GM20431 (cell line): ENCODE results near the gene MSI1.
"Not testable (repeated sequence)": the region's sequence is repeated elsewhere in the genome, so short reads cannot be mapped to it uniquely, and the experiment has no call there.

Experiments used
- in situ Hi-C: fragments of 300-500 bp; cut with MseI, MboI; formaldehyde crosslinking; loops from one replicate; pipeline ENCODE4 v1.15.0; 2020; ENCODE audit warnings: low sequenced_read_pairs; ENCODE audit not compliant: unreplicated experiment

The MSI1 gene

DNA sequence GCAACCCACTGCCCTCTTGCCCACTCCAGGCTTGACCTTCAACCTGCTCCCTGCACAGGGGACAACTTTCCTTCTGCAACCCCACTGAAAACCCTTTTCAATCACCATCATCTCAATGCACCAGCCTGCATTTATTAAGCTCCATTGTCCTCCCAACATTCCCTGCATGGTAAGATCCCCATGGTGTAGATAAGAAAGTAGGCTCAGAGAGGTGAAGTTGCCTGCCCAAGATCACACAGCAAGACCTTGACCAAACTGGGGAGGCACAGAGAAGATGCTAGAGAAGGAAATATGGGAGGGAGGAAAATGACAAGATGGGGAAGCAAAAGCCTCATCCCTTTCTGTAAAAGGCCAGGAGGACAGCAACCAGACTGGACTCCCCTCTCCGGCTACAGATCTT lies 9.8 kb downstream of the MSI1 start:
- in situ Hi-C loops, result no loop called here

DNA sequence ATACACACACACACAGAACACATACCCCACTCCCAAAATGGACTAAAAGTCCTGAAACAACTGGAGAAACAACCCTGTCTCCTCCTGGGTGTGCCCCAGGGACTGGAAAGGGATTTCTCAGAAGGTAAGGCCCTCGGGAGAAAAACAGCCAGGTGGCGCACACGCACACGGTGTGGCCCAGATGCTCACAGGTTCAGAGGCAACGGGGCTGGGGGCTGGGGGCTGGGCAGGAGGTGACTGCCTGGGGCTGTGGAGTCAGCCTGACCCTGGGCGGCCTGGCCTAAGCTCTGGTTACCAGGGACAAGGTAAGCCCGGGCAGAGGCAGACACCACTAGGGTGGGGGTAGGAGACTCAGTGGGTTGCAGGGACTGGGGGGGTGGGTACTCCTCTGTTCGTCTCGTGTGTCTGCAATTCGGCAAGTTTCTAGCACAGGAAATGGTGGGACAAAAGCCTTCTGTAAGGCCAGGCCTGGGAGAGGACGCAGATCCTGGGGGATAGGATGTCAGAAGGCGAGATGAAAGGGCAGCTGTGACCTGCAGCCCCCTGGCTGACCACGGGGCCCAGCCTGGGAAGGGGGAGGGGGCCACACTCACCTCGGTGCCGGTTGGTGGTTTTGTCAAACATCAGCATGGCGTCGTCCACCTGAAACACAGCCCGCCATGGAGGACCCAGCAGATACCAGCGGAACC lies 10.4 kb downstream of the MSI1 start:
- in situ Hi-C loops, result no loop called here

DNA sequence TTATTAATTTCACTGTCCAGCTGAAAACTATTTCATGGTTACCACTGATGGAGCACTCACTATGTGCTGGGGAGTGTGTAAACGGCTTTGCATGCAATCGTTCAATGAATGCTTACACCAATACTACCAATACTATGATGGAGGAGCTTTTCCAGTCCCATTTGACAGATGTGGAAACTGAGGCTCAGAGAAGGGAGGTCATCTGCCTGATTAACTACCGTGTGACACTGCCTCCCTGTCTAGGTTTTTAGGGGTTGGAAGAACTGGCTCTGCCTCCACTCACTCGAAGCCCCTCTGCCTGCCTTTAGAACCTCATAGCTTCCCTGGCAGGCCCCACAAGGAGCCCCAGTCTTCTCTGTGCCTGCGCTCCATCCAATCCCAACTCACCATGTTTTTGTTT lies 11.9 kb downstream of the MSI1 start:
- in situ Hi-C loops, result no loop called here

DNA sequence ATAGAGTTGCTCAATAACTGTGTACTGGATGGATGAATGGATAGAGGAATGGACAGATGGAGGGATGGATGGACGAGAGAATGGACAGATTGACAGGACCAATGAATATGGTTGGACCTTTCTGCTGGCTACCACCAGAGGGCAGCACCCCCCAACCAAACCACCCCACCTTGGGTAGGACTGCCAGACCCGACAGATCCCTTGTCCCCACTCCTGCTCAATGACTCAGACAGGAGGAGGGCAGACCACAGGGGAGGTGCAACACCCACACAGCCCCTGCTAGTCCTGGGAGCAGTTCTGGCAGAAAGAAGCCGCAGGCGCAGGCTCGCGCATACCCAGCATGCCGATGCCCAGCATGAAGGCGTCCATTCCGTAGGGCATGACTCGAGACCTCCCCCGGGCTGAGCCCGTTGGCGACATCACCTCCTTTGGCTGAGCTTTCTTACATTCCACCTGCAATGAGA lies 12.4 kb downstream of the MSI1 start:
- in situ Hi-C loops, result no loop called here

DNA sequence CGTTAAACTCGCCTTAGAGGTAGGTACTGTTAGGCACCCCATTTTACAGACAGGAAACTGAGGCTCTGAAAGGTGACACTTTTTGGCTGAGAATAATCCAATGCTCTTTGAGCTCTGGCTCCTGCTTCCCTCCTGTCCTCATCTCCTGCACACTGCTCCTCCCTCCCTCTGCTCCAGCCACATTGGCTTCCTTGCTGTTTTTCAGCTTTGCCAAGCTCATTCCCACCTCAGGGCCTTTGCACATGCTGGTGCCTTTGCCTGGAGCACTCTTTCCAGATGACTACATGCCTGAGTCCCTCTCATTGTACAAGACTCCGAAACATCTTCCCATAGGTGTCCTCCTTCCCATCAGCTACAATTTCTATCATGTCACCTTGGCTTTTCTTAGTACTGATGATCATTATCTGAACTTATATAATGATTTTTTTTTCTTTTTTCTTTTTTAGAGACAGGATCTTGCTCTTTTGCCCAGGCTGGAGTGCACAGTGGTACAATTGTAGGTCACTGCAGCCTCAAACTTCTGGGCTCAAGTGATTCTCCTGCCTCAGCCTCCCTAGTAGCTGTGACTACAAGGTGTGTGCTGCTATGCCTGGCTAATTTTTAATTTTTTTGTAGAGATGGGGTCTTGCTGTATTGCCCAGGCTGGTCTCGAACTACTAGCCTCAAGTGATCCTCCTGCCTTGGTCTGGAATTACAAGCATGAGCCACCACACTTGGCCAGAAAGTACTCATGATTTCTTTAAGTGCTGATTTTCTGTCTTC lies 15.2 kb downstream of the MSI1 start:
- in situ Hi-C loops, result no loop called here

DNA sequence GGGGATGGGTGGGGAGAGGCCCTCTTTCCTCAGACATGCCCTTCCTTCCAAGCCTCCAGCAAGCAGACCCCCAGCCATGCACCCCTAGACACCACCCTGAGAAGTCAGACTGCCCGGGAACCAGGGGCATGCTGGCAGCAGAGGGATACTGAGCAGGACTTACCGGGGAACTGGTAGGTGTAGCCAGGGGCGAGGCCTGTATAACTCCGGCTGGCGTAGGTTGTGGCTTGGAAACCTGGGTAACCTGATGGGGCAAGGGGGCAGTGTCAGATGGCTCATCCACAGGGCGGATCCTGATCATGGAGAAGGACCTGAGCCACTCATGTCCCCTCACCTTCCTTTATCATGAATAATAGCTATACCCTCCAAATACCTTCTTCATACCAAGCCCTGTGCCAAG lies 15.8 kb downstream of the MSI1 start:
- in situ Hi-C loops, result no loop called here

DNA sequence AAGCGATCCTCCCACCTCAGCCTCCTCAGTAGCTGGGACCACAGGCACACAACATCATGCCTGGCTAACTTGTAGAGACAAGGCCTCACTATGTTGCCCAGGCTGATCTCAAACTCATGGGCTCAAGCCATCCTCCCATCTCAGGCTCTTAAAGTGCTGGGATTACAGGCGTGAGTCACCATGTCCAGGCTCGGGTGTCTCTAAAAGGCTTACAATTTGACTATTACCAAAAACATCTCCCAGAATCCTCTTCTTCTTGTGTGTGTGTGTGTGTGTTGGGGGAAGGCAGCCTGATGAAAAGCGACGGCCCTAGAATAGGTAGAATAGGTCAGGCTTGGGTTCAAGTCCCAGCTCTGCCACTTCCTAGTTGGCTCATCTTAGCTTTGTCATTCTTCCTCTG lies 16.8 kb downstream of the MSI1 start:
- in situ Hi-C loops, result no loop called here

DNA sequence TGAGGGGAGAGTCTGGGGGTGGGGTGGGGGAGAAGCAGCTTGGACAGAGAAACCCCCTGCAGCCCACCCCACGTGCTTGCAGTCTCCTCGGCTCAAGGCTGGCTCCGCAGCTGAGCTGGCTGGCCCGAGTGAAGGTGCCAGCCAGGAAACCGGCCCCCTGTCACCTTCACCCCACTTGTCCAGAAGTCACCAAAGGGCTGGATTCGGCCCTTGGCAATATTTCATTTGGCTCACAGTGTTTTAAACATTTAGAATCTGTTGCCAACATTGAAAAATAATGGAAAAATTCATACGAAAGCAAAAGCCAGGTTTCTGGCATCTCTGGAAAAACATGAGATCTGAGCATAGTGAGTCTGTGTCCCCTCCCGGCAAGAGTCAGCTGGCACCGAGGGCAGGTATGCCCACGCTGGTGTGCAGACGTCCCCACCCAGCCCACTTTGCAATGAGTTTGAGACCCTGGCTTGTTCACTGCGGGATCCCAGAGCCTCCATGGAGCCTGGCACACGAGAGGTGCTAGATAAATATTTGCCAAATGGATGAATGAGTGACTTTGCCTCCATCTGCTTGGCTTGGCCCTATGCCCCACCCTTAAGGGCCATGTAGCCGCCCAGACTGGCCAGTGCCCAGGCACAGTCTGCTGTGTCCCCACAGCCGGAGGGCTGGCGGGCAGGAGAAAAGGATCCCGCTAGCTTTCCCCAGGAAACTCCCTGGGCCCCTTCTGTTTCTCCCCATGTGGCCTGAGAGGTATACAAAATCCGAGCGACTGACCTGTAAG lies 18.2 kb downstream of the MSI1 start:
- in situ Hi-C loops, result no loop called here

DNA sequence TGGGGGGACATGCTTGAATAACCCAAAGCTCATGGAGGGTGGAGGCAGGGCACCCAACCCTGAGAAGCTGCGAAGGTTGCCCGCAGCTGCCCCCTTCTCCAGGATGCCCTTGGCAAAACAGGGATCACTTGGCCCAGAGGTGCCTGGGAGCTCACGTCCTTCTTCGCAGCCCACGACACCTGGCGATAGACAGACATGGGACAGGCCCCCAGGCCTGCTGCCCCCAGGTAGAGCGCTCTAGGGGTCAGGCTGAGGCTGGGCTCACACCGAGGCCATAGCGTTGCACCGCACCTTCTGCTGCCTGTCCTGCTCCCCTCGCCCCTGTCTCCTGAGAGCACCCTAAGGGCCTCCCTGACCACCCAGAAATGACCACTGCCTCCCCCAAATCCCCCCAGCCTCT lies 21.2 kb downstream of the MSI1 start:
- in situ Hi-C loops, result no loop called here

DNA sequence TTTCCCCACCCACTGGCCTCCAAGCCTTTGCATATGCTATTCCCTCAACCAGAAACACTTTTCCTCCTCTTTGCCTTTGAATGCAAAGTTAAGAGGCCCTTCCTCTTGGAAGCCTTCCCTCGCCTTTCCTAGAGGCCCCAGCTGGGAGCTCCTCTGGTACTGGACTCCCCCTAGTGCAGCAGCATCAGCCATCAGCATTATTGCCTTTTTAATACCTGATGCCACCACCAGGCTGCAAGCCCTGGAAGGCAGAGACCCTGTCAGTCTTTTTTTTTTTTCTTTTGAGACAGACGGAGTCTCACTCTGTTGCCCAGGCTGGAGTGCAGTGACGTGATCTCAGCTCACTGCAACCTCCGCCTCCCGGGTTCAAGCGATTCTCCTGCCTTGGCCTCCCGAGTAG lies 22.3 kb downstream of the MSI1 start:
- in situ Hi-C loops, result no loop called here

DNA sequence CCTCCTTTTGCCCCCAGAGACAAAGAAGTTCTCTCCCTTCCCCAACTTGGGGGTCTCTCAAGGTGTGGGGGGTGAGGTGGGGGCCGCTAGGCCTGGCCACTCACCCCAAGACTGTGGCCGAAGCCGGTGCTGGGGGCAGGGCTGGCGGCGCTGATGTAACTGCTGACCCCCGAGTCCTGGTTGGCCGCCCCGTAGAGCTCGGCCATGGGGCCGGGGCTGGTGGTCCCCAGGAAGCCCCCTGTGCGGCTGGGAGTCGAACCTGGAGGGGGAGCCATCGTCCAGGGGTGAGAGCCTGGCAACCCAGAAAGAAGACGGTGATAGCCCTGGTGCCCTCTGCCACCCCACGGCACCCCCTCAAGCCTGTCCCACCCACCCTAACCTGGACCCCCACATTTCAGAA lies 22.9 kb downstream of the MSI1 start:
- in situ Hi-C loops, result no loop called here

DNA sequence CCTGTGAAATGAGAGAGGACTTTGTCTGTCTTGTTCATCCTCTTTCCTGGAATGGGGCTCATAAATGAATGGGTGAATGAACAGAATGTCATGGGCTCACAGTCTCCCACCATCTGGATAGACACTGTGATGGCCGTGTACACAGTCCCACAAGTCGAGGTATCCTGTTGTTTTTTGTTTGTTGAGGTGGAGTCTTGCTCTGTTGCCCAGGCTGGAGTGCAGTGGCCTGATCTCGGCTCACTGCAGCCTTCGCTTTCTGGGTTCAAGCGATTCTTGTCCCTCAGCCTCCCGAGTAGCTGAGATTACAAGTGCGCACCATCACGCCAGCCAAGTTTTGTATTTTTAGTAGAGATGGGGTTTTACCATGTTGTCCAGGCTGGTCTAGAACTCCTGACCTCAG lies 25.3 kb downstream of the MSI1 start:
- in situ Hi-C loops, result no loop called here

DNA sequence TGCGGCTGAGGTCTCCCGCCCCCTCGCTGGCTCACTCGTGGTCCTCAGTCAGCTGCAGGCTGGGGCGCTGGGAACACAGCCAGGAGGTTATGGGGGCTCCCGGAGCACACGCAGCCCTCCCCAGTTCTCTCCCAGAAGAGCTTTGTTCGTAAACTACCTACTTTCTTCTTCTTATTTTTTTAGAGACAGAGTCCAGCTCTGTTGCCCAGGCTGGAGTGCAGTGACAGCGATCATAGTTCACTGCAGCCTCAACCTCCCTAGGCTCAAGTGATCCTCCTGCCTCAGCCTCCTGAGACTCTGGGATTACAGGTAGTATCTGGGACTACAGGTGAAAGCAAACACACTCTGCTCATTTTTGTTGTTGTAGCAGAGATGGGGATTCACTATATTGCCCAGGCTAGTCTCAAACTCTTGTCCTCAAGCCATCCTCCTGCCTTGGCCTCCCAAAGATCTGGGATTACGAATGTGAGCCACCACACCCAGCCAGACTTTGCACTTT lies 25.9 kb downstream of the MSI1 start:
- in situ Hi-C loops, result no loop called here

DNA sequence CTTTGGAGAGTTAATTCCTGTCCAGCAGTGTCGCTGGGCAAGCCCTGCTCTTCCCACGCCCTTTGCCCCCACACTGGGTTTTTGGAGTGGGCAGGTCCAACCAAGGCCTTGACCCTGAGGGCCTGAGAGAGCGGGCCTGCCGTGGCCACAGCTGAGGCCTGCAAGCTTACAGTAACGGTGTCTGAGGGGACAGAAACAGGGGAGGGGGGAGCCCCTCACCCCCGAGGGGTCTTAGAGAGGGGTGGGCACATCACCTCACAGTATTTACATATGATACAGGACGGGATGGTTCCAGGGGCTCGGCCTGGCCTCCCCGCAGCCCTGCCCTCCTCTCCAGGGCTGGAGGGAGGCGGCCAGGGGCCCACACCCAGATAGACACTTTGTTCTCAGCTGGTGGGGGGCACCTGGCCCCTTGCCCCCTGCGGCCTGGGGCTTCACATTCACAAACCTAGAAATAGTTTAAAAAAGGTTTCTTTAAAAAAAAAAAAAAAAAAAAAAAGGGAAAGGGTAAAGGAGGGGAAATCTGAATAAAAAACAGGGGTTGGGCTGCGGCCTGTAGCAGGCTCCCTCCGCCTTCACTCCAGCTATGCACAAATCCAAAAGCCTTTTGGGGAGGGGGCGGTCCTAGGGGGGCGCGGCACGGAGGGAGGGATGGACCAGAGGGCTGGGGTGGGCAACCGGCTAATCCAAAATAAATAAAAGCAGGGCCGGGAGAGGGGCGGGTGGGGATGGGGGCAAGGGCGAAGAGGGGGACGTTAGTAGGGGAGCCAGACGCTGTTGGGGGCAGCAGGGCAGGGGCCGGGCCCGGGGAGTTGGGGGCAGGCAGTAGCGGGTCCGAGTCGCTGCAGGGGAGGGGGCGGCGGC lies 26.6 kb downstream of the MSI1 start:
- in situ Hi-C loops, result no loop called here

DNA sequence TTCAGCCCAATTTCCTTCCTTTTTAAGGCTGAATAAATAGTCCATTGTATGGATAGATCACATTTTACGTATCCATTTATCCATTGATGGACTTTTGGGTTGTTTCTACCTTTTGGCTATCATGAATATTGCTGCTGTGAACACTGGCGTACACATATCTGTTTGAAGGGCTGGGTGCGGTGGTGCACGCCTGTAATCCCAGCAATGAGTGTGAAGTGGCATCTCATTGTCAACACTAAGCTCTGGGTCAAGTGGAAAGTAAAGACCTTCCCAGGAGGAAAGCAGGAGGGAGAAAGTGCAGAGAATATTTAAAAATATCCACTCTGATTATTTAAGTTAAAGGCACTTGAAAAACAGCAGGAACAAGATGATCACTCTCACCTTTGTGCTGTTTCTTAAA lies 29.7 kb downstream of the MSI1 start:
- in situ Hi-C loops, result no loop called here

DNA sequence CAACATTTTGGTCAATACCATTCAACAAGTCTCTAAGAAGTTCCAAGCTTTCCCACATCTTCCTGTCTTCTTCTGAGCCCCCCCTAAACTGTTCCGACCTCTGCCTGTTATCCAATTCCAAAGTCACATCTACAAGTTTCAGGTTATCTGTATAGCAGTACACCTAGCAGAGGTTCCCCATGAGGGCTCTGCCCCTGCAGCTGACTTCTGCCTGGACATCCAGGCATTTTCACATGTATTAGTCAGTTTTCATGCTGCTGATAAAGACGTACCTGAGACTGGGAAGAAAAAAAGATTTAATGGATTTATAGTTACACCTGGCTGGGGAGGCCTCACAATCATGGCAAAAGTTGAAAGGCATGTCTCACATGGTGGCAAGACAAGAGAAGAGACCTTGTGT lies 31.2 kb downstream of the MSI1 start:
- in situ Hi-C loops, result no loop called here

DNA sequence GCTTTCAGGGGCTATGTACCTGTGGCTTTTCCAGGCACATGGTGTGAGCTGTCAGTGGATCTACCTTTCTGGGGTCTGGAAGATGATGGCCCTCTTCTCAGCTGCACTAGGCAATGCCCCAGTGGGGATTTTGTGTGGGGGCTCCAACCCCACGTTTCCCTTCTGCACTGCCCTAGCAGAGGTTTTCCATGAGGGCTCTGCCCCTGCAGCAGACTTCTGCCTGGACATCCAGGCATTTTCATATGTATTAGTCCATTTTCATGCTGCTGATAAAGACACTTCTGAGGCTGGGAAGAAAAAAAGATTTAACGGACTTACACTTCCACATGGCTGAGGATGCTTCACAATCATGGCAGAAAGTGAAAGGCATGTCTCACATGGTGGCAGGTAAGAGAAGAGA lies 32.6 kb downstream of the MSI1 start:
- in situ Hi-C loops, result not testable (repeated sequence)

DNA sequence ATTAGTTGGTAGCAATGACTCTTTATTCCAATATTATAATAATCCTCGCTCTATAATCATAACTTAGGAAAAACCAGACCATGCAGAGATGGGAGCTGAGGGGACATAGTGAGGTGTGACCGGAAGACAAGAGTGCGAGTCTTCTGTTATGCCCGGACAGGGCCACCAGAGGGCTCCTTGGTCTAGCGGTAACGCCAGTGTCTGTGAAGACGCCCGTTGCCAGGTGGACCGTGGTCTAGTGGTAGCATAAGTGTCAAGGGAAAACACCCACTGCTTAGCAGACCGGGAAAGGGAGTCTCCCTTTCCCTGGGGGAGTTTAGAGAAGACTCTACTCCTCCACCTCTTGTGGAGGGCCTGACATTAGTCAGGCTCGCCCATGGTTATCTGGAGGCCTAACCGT lies 33.5 kb downstream of the MSI1 start:
- in situ Hi-C loops, result not testable (repeated sequence)

DNA sequence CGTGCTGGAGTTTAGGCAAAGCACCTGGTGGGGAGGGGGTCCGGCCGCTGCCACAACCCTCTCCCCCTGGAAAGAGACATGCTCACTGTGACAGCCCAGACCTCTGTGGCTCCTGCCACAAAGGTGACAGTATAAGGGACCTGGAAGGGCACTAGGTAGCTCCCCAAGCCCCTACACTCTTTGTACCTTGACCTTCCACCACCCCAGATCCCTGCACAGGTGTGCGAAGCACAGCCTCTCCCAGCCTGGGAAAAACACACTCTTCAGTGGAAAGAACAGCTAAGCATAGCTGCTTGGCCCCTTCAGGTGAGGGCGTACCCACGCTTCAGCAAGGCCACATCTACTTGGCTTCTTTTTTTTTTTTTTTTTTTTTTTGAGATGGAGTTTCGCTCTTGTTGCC lies 36.4 kb downstream of the MSI1 start:
- in situ Hi-C loops, result no loop called here

DNA sequence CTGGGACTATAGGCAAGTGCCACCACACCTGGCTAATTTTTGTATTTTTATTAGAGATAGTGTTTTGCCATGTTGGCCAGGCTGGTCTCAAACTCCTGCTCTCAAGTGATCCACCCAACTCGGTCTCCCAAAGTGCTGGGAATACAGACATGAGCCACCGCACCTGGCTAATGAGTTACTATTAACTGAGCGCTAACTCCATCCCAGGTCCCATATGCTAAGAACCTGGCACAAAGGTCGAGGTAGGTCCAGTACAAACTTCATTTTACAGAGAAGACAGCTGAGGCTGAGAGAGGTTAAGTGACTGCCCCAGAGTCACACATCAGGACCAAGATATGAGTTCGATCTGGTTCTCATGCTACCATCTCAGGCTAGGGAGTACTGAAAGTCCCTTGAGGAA lies 36.9 kb downstream of the MSI1 start:
- in situ Hi-C loops, result no loop called here
